Natural killer cell (primary cell): Measurements from ENCODE around the gene LRP8. TPM values are rescaled to one million over a fixed set of nuclear protein-coding genes. Genes with fewer than 3 reads are reported as not detected.

Source experiments
- ATAC-seq, 3 donors: fragments of 150-1000 bp in 2 of 3; fragments of 200-7000 bp in 1 of 3; cut with Tn5 transposase; 1 replicate in 1 of 3; 2 replicates in 2 of 3; pipeline ENCODE4 v1.10.0; 2021; ENCODE audit warnings: mild to moderate bottlenecking in 2 of 3, moderate library complexity in 2 of 3
- DNase-seq, 2 donors: peaks; one replicate each; pipeline versions ENCODE4 v3.0.0 to v3.0.0-alpha.2; 2013 to 2021; ENCODE audit warnings: mixed read lengths in 1 of 2
- H3K27ac ChIP-seq: one replicate; pipeline ENCODE4 v1.5.1; 2013; ENCODE audit warnings: mild to moderate bottlenecking, low read length
- H3K27me3 ChIP-seq: one replicate; pipeline ENCODE4 v1.6.1; 2013; ENCODE audit warnings: low read length; ENCODE audit not compliant: control insufficient read depth, insufficient read depth
- H3K36me3 ChIP-seq: one replicate; pipeline ENCODE4 v1.6.1; 2013; ENCODE audit warnings: low read length; ENCODE audit not compliant: control insufficient read depth, insufficient read depth
- H3K4me1 ChIP-seq: one replicate; pipeline ENCODE4 v1.6.1; 2013; ENCODE audit warnings: low read length; ENCODE audit not compliant: control insufficient read depth, insufficient read depth
- H3K4me3 ChIP-seq: one replicate; pipeline ENCODE4 v1.5.1; 2013; ENCODE audit warnings: low read length
- H3K9me3 ChIP-seq: one replicate; pipeline ENCODE4 v1.6.1; 2013; ENCODE audit warnings: low read length; ENCODE audit not compliant: control insufficient read depth, insufficient read depth
- H3K27ac Mint-ChIP-seq, 2 donors: one replicate each; pipeline ENCODE4 v1.8.0; 2022; ENCODE audit warnings: mild to moderate bottlenecking in 2 of 2, mixed read lengths in 2 of 2, moderate library complexity in 1 of 2
- H3K27me3 Mint-ChIP-seq, 2 donors: one replicate each; pipeline ENCODE4 v1.8.0; 2022; ENCODE audit warnings: low read depth in 2 of 2, mixed read lengths in 2 of 2
- H3K36me3 Mint-ChIP-seq: one replicate; pipeline ENCODE4 v1.8.0; 2022; ENCODE audit warnings: mixed read lengths
- H3K4me1 Mint-ChIP-seq, 2 donors: one replicate each; pipeline ENCODE4 v1.8.0; 2022; ENCODE audit warnings: mixed read lengths in 2 of 2
- H3K4me3 Mint-ChIP-seq: one replicate; pipeline ENCODE4 v1.8.0; 2022; ENCODE audit warnings: mild to moderate bottlenecking, moderate library complexity, mixed read lengths
- H3K9me3 Mint-ChIP-seq, 2 donors: one replicate each; pipeline ENCODE4 v1.8.0; 2022; ENCODE audit warnings: mixed read lengths in 2 of 2
- CTCF ChIP-seq: fragments of 200-600 bp; IDR thresholded peaks from one replicate; pipeline ENCODE4 v1.8.0; 2022; ENCODE audit warnings: antibody characterized with exemption
- WGBS: methylation state at CpG from one replicate; pipeline ENCODE4 v1.1.7; 2013; ENCODE audit warnings: missing lambda C conversion rate; ENCODE audit not compliant: insufficient coverage; 5-methylcytosine and 5-hydroxymethylcytosine counted together
- intact Hi-C: fragments of 100-400 bp; cut with micrococcal nuclease; formaldehyde crosslinking; loops from one replicate; pipeline ENCODE4 v1.14.2; 2022
- total RNA-seq, 4 donors: library from RNA; stranded (reverse); fragments of 120-200 nt in 1 of 4; gene quantifications; one replicate each; pipeline versions ENCODE4 v1.2.3 to v1.2.4, GENCODE V29; 2013 to 2022

Gene LRP8
- total RNA-seq, 3 donors from 2014 or later (not counting 1 experiment from before 2014, with no cell fraction given) = 23.2 to 27.3 (median 24.9) TPM

- DNase-seq = no peak
- H3K36me3 Mint-ChIP-seq = no peaks in the 10 kb centered on the region
- H3K9me3 Mint-ChIP-seq = no peaks in the 10 kb centered on the region
- Histone ChIP-seq H3K4me1 (no peaks in the 10 kb centered on the region), H3K36me3 (peaks cover 6% of the 10 kb centered on the region), H3K27me3 (no peaks in the 10 kb centered on the region), H3K27ac (no peak overlapping the region), H3K9me3 (no peaks in the 10 kb centered on the region), H3K4me3 (no peak overlapping the region)
- H3K27me3 Mint-ChIP-seq = no peaks in the 10 kb centered on the region
- H3K27ac Mint-ChIP-seq = no peak overlapping the region
- no peak for ATAC-seq
- no peak overlapping the region for H3K4me3 Mint-ChIP-seq
- 100% methylated on average over 1 of the region's 3 CpGs for WGBS
- intact Hi-C loops = loop anchor here (5.0 kb wide), 1 partner anchor 197 kb away; no protein-coding TSS in a partner anchor
- TF ChIP-seq CTCF = no peak
- H3K4me1 Mint-ChIP-seq = peaks cover 0 to 6% of the 10 kb centered on the region in 2 donors
These were observed 52.3 kb downstream of the LRP8 start for GRCh38 chr1:53275566-53275965.

GRCh38 chr1:53274541-53275185, 53.2 kb downstream of the LRP8 start:
- TF ChIP-seq CTCF = no peak
- no peaks in the 10 kb centered on the region for H3K9me3 ChIP-seq
- DNase-seq (no peak), ATAC-seq (no peak)
- intact Hi-C loops = loop anchor here (5.0 kb wide), 1 partner anchor 198 kb away; no protein-coding TSS in a partner anchor
- H3K4me1 Mint-ChIP-seq = peaks cover 0 to 6% of the 10 kb centered on the region in 2 donors
- H3K27ac Mint-ChIP-seq = no peak overlapping the region
- H3K27me3 ChIP-seq = no peaks in the 10 kb centered on the region
- no peak overlapping the region for H3K27ac ChIP-seq
- H3K4me3 ChIP-seq = no peak overlapping the region
- H3K27me3 Mint-ChIP-seq = no peaks in the 10 kb centered on the region
- no peaks in the 10 kb centered on the region for H3K4me1 ChIP-seq
- peaks cover 6% of the 10 kb centered on the region for H3K36me3 ChIP-seq
- WGBS = 98% methylated on average over 13 of the region's 13 CpGs
- peaks cover 5% of the 10 kb centered on the region for H3K36me3 Mint-ChIP-seq
- H3K9me3 Mint-ChIP-seq = no peaks in the 10 kb centered on the region
- H3K4me3 Mint-ChIP-seq = no peak overlapping the region

GRCh38 chr1:53274026-53274425, 53.8 kb downstream of the LRP8 start:
- DNase-seq = no peak
- Histone ChIP-seq H3K27ac (no peak overlapping the region), H3K27me3 (no peaks in the 10 kb centered on the region), H3K36me3 (peaks cover 4% of the 10 kb centered on the region), H3K4me3 (no peak overlapping the region), H3K4me1 (no peaks in the 10 kb centered on the region), H3K9me3 (no peaks in the 10 kb centered on the region)
- intact Hi-C loops = no loop called here
- Mint-ChIP-seq H3K9me3 (no peaks in the 10 kb centered on the region), H3K4me3 (no peak overlapping the region), H3K27me3 (no peaks in the 10 kb centered on the region), H3K36me3 (peaks cover 7% of the 10 kb centered on the region), H3K27ac (no peak overlapping the region), H3K4me1 (peaks cover 0 to 6% of the 10 kb centered on the region in 2 donors)
- ATAC-seq = no peak
- TF ChIP-seq CTCF = no peak
- 96% methylated on average over 4 of the region's 4 CpGs for WGBS

GRCh38 chr1:53273526-53273925, 54.3 kb downstream of the LRP8 start:
- H3K9me3 Mint-ChIP-seq = no peaks in the 10 kb centered on the region
- no peak for TF ChIP-seq CTCF
- intact Hi-C loops = no loop called here
- no peak overlapping the region for H3K4me3 ChIP-seq
- no peak for ATAC-seq
- no peak overlapping the region for H3K27ac Mint-ChIP-seq
- no peak overlapping the region for H3K27ac ChIP-seq
- H3K36me3 ChIP-seq = peaks cover 4% of the 10 kb centered on the region
- H3K27me3 Mint-ChIP-seq = no peaks in the 10 kb centered on the region
- H3K4me1 Mint-ChIP-seq = peaks cover 0 to 6% of the 10 kb centered on the region in 2 donors
- no peak overlapping the region for H3K4me3 Mint-ChIP-seq
- peaks cover 7% of the 10 kb centered on the region for H3K36me3 Mint-ChIP-seq
- DNase-seq = no peak
- no peaks in the 10 kb centered on the region for H3K4me1 ChIP-seq
- 100% methylated on average over 2 of the region's 2 CpGs for WGBS
- H3K27me3 ChIP-seq = no peaks in the 10 kb centered on the region
- H3K9me3 ChIP-seq = no peaks in the 10 kb centered on the region
